Measurements from ENCODE around the gene GRHPR.

The GRHPR gene

GRCh38 chr9:37399336-37399735 lies 23.2 kb upstream of the GRHPR start:
- no peak for DNase-seq

GRCh38 chr9:37404590-37404989 lies 17.9 kb upstream of the GRHPR start:
- no peak for DNase-seq

GRCh38 chr9:37405350-37405749 lies 17.1 kb upstream of the GRHPR start:
- DNase-seq = no peak

- no peak for DNase-seq
Observed at GRCh38 chr9:37405764-37406380, 16.6 kb upstream of the GRHPR start.

GRCh38 chr9:37406603-37407401 lies 15.7 kb upstream of the GRHPR start:
- no peak for DNase-seq

GRCh38 chr9:37407468-37407867 lies 15.0 kb upstream of the GRHPR start:
- no peak for DNase-seq

GRCh38 chr9:37408933-37409710 lies 13.4 kb upstream of the GRHPR start:
- DNase-seq = no peak

- DNase-seq = no peak
Observed at GRCh38 chr9:37410354-37410861, 12.1 kb upstream of the GRHPR start.

GRCh38 chr9:37410969-37411785 lies 11.3 kb upstream of the GRHPR start:
- no peak for DNase-seq

GRCh38 chr9:37412431-37413151 lies 9.9 kb upstream of the GRHPR start:
- DNase-seq = no peak

GRCh38 chr9:37413311-37413710 lies 9.2 kb upstream of the GRHPR start:
- no peak for DNase-seq

- DNase-seq = no peak
Observed at GRCh38 chr9:37414503-37414943, 8.0 kb upstream of the GRHPR start.

- peak; percentile 82 for DNase-seq
Observed at GRCh38 chr9:37415011-37415719, 7.3 kb upstream of the GRHPR start.

GRCh38 chr9:37417252-37417803 lies 5.2 kb upstream of the GRHPR start:
- DNase-seq = no peak

- no peak for DNase-seq
Observed at GRCh38 chr9:37417857-37418618, 4.5 kb upstream of the GRHPR start.

GRCh38 chr9:37419204-37419603 lies 3.3 kb upstream of the GRHPR start:
- DNase-seq = no peak

GRCh38 chr9:37420271-37421215 lies 2.0 kb upstream of the GRHPR start:
- DNase-seq = no peak

GRCh38 chr9:37421914-37422288 lies 595 bp upstream of the GRHPR start:
- DNase-seq = no peak

GRCh38 chr9:37423508-37423907 lies 1.0 kb downstream of the GRHPR start:
- no peak for DNase-seq
